Endothelial cell of umbilical vein (primary cell): ENCODE results near the gene EDARADD. TPM values are rescaled to one million over a fixed set of nuclear protein-coding genes. Genes with fewer than 3 reads are reported as not detected.
A peak's percentile ranks its signal among the peaks of the same experiment; 100 is the strongest.

Experiments
- BruUV-seq: library from RNA; stranded (reverse); fragments of 400-500 nt; replicated peaks from 2 replicates; lab custom pipeline; 2021; lab: Mats Ljungman, UMichigan
- CTCF ChIA-PET: fragments of 300-600, 350-600 bp; sonication (Branson Sonifier 250); formaldehyde crosslinking; loops from one replicate; lab custom pipeline; 2021; ENCODE audit warnings: antibody characterized with exemption, inconsistent platforms; lab: Charles Lee
- POLR2A ChIA-PET: fragments of 300-600, 350-600 bp; sonication (Branson Sonifier 250); formaldehyde crosslinking; loops from one replicate; lab custom pipeline; 2021; ENCODE audit warnings: antibody characterized with exemption, inconsistent platforms; lab: Charles Lee
- DNase-seq: peaks from one replicate; pipeline ENCODE4 v3.0.0-alpha.2; 2011; ENCODE audit warnings: low read depth, low spot score
- FAIRE-seq: peaks from 2 replicates; lab custom pipeline; 2011; peaks lifted over from hg19 to GRCh38; lab: Jason Lieb, UNC
- H2AFZ ChIP-seq: 2 replicates; pipeline ENCODE4 v1.6.0; 2012; ENCODE audit warnings: low read depth, low read length, control low read depth, inconsistent platforms
- H3K27ac ChIP-seq: 2 replicates; pipeline ENCODE4 v1.5.1; 2011; ENCODE audit warnings: low read depth, mild to moderate bottlenecking, control low read depth, low read length, moderate library complexity; ENCODE audit not compliant: insufficient read depth
- H3K27me3 ChIP-seq, 2 experiments: 2 replicates each; pipeline versions ENCODE4 v1.6.0 to v1.6.1; 2011; ENCODE audit warnings: low read length in 2 of 2, mixed read lengths in 1 of 2; ENCODE audit not compliant: control insufficient read depth in 2 of 2, insufficient read depth in 2 of 2
- H3K36me3 ChIP-seq, 2 experiments: 2 replicates in 1 of 2; 3 replicates in 1 of 2; pipeline ENCODE4 v1.5.1; 2011; ENCODE audit warnings: low read length in 2 of 2, mild to moderate bottlenecking in 1 of 2, moderate library complexity in 1 of 2; ENCODE audit not compliant: control insufficient read depth in 2 of 2, insufficient read depth in 2 of 2; ENCODE audit errors: extremely low read depth in 1 of 2
- H3K4me1 ChIP-seq: 3 replicates; pipeline ENCODE4 v1.5.1; 2011; ENCODE audit warnings: mild to moderate bottlenecking, low read length; ENCODE audit not compliant: control insufficient read depth, insufficient read depth; ENCODE audit errors: extremely low read depth
- H3K4me2 ChIP-seq: 2 replicates; pipeline ENCODE4 v1.6.1; 2011; ENCODE audit warnings: low read length, control low read depth, mixed read lengths; ENCODE audit not compliant: insufficient read depth
- H3K4me3 ChIP-seq, 3 experiments: fragments of 200-600 bp in 1 of 3; sonication (generic), shearing (Covaris generic) in 1 of 3; replicated peaks in 1 of 3; 2 replicates each; pipeline ENCODE4 v1.5.1; 2011 to 2016; ENCODE audit warnings: control low read depth in 3 of 3, low read length in 3 of 3, mild to moderate bottlenecking in 2 of 3, inconsistent platforms in 1 of 3, low read depth in 1 of 3, moderate library complexity in 1 of 3; ENCODE audit not compliant: insufficient read depth in 1 of 3
- H3K79me2 ChIP-seq: 2 replicates; pipeline ENCODE4 v1.6.0; 2012; ENCODE audit warnings: low read length, inconsistent platforms; ENCODE audit not compliant: control insufficient read depth, insufficient read depth
- H3K9ac ChIP-seq: replicated peaks from 2 replicates; pipeline ENCODE3; 2011; ENCODE audit warnings: low read length, control low read depth; ENCODE audit not compliant: insufficient read depth; ENCODE audit errors: extremely low read depth
- H3K9me1 ChIP-seq: replicated peaks from 3 replicates; pipeline ENCODE4 v1.6.0; 2011; ENCODE audit warnings: mild to moderate bottlenecking, low read length; ENCODE audit not compliant: control insufficient read depth, insufficient read depth; ENCODE audit errors: extremely low read depth
- H3K9me3 ChIP-seq: replicated peaks from 2 replicates; pipeline ENCODE4 v1.5.1; 2012; ENCODE audit warnings: low read length, inconsistent platforms; ENCODE audit not compliant: control insufficient read depth, insufficient read depth
- H4K20me1 ChIP-seq: replicated peaks from 2 replicates; pipeline ENCODE3; 2011; ENCODE audit warnings: mild to moderate bottlenecking, low read length; ENCODE audit not compliant: control insufficient read depth, insufficient read depth; ENCODE audit errors: extremely low read depth
- EZH2 ChIP-seq: IDR thresholded peaks from 2 replicates; pipeline ENCODE4 v1.6.1; 2012; ENCODE audit warnings: borderline replicate concordance, low read depth, mild to moderate bottlenecking, moderate library complexity, low read length, inconsistent platforms; ENCODE audit not compliant: severe bottlenecking
- FOS ChIP-seq: IDR thresholded peaks from 2 replicates; pipeline ENCODE4 v1.6.1; 2011; ENCODE audit warnings: mild to moderate bottlenecking, low read length, moderate library complexity, borderline replicate concordance; ENCODE audit not compliant: insufficient read depth
- GATA2 ChIP-seq: IDR thresholded peaks from 2 replicates; pipeline ENCODE4 v1.7.0; 2011; ENCODE audit warnings: low read depth, mild to moderate bottlenecking, moderate library complexity, mixed read lengths, low read length; ENCODE audit not compliant: insufficient read length, insufficient read depth
- JUN ChIP-seq: IDR thresholded peaks from 2 replicates; pipeline ENCODE4 v1.6.1; 2011; ENCODE audit warnings: borderline replicate concordance, low read depth; ENCODE audit not compliant: insufficient read length, insufficient read depth
- MYC ChIP-seq: IDR thresholded peaks from one replicate; pipeline ENCODE4 v1.6.1; 2011; ENCODE audit warnings: mild to moderate bottlenecking, low read depth, low read length
- POLR2A ChIP-seq: IDR thresholded peaks from 2 replicates; pipeline ENCODE4 v1.6.1; 2012; ENCODE audit warnings: low read depth, mild to moderate bottlenecking, control low read depth, low read length
- POLR2AphosphoS5 ChIP-seq: IDR thresholded peaks from 2 replicates; pipeline ENCODE4 v1.6.1; 2012; ENCODE audit warnings: low read depth, mild to moderate bottlenecking, control low read depth, low read length, moderate library complexity; ENCODE audit not compliant: insufficient read depth
- dilution Hi-C: fragments of 300-500 bp; cut with MboI; formaldehyde crosslinking; loops from one replicate; pipeline ENCODE4 v1.15.0; 2019; ENCODE audit warnings: low sequenced_read_pairs; ENCODE audit not compliant: extremely low pct_ligation_motif_present
- intact Hi-C: fragments of 100-400 bp; cut with micrococcal nuclease; formaldehyde crosslinking; loops from one replicate; pipeline ENCODE4 v1.10.0; 2022
- polyA plus RNA-seq, 4 experiments: library from polyadenylated mRNA; depleted of rRNA in 3 of 4; stranded (reverse) in 3 of 4; unstranded in 1 of 4; fragments of >200 nt; gene quantifications; 2 replicates each; pipeline versions ENCODE4 v1.2.1 to v1.2.3, GENCODE V29; 2011 to 2012; ENCODE audit warnings: missing spikeins in 1 of 4
- total RNA-seq: library from RNA; stranded (reverse); gene quantifications from 2 replicates; pipeline ENCODE4 v1.2.3, GENCODE V29; 2021
- TF ChIP-seq, protein P1 (sequence below): IDR thresholded peaks from 2 replicates; pipeline ENCODE4 v1.6.1; 2011; ENCODE audit not compliant: insufficient read depth, insufficient read length
- TF ChIP-seq, protein P2 (sequence below), 2 donors: IDR thresholded peaks; 1 replicate in 1 of 2; 2 replicates in 1 of 2; pipeline ENCODE4 v1.5.1; 2011; ENCODE audit warnings: low read length in 2 of 2, mild to moderate bottlenecking in 2 of 2, moderate library complexity in 2 of 2, control low read depth in 1 of 2, inconsistent platforms in 1 of 2, low read depth in 1 of 2; ENCODE audit not compliant: insufficient read depth in 1 of 2; ENCODE audit errors: extremely low read depth in 1 of 2

Gene EDARADD
- total and polyA plus RNA-seq, 2 donors (not counting 3 experiments of a cell fraction or from before 2014, with no cell fraction given), result not detected

DNA sequence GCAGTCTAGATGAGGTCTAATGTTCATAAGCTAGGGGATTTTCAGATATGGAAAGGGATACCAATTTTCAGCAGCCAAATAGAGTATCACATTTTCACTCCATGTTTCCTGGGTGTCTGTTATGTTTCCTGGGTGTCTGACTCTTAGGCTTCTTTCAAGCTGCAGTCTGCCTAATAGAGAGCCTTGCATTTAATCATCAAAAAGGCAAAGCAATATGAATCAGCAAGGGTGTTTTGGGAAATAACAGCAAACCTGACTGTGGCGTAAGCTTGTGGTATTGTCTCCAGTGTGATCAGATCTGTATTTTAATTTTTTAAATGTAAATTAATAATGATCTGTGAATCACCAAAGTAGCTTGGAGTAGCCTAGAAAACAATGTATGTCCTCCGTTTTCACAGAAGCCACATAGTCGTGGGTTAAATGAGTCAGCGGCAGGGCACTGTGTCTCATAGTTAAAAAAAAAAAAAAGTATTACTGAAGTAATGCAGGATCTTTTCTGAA lies 140.1 kb downstream of the EDARADD start:
- Histone ChIP-seq H3K4me1 (peaks cover 14% of the 10 kb centered on the region), H3K4me3 (no peak overlapping the region), H3K27me3 (no peaks in the 10 kb centered on the region), H3K9me3 (no peaks in the 10 kb centered on the region), H3K9me1 (no peaks in the 10 kb centered on the region), H2AFZ (no peak overlapping the region), H3K27ac (peak overlapping the region; percentile 25), H3K79me2 (peaks cover 3% of the 10 kb centered on the region), H3K4me2 (no peak overlapping the region), H3K36me3 (peaks cover 3 to 7% of the 10 kb centered on the region in 2 experiments), H4K20me1 (no peaks in the 10 kb centered on the region), H3K9ac (no peak overlapping the region)
- ChIA-PET POLR2A (interaction anchor here (0.7 kb wide), 1 partner anchor 30 kb away, joined by 3 read pairs; no protein-coding TSS in a partner anchor), CTCF (interaction anchor here (0.7 to 1.0 kb wide), 4 partner anchors 12 to 426 kb away, joined by 3 to 5 read pairs (median 4); no protein-coding TSS in a partner anchor)
- TF ChIP-seq GATA2 (no peak), FOS (peak; percentile 71), POLR2A (no peak), MYC (no peak), POLR2AphosphoS5 (no peak), JUN (peak; percentile 18), EZH2 (no peak)
- TF ChIP-seq, protein P1, sequence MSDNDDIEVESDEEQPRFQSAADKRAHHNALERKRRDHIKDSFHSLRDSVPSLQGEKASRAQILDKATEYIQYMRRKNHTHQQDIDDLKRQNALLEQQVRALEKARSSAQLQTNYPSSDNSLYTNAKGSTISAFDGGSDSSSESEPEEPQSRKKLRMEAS, result no peak
- TF ChIP-seq, protein P2, sequence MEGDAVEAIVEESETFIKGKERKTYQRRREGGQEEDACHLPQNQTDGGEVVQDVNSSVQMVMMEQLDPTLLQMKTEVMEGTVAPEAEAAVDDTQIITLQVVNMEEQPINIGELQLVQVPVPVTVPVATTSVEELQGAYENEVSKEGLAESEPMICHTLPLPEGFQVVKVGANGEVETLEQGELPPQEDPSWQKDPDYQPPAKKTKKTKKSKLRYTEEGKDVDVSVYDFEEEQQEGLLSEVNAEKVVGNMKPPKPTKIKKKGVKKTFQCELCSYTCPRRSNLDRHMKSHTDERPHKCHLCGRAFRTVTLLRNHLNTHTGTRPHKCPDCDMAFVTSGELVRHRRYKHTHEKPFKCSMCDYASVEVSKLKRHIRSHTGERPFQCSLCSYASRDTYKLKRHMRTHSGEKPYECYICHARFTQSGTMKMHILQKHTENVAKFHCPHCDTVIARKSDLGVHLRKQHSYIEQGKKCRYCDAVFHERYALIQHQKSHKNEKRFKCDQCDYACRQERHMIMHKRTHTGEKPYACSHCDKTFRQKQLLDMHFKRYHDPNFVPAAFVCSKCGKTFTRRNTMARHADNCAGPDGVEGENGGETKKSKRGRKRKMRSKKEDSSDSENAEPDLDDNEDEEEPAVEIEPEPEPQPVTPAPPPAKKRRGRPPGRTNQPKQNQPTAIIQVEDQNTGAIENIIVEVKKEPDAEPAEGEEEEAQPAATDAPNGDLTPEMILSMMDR (IDR thresholded peaks at IDR 0.05; ENCODE audit: extremely low read depth in 1 of 2, insufficient read depth in 1 of 2, low read depth in 1 of 2, low read length in 2 of 2), result no peak
- no TSS peak for BruUV-seq
- peak; percentile 56 for DNase-seq
- dilution Hi-C loops, result no loop called here
- intact Hi-C loops, result no loop called here
- peak; percentile 37 for FAIRE-seq

Other genes starting within 250 kb of the EDARADD start
- gene ERO1B, start 112.3 kb upstream of the EDARADD start, total RNA-seq, result 3.6 and 5.1 TPM in 2 replicates
- 1.1 and 1.9 TPM in 2 replicates for gene ERO1B, start 112.3 kb upstream of the EDARADD start, polyA plus RNA-seq
- 48.1 and 49.9 TPM in 2 replicates for gene LGALS8, start 129.7 kb downstream of the EDARADD start, total RNA-seq
- gene LGALS8, start 129.7 kb downstream of the EDARADD start, polyA plus RNA-seq, result 36.7 and 45.6 TPM in 2 replicates
- 53.8 and 62.0 TPM in 2 replicates for gene HEATR1, start 210.2 kb downstream of the EDARADD start, total RNA-seq
- gene HEATR1, start 210.2 kb downstream of the EDARADD start, polyA plus RNA-seq, result 6.2 and 8.4 TPM in 2 replicates